ENCODE results near the gene WHRN. TPM values are rescaled to one million over a fixed set of nuclear protein-coding genes. Genes with fewer than 3 reads are reported as not detected.

WHRN gene
- total RNA-seq, 1 donor from 2014 or later, result 9.1 TPM

- no peak overlapping the region for H3K27ac ChIP-seq
These were observed 30.8 kb downstream of the WHRN start for GRCh38 chr9:114474425-114474824.

GRCh38 chr9:114473447-114473801 lies 31.8 kb downstream of the WHRN start:
- Histone ChIP-seq H3K36me3 (peaks cover 0 to 4% of the 10 kb centered on the region in 2 donors), H3K27ac (no peak overlapping the region)
- intact Hi-C loops (cut with DNase I), result no loop called here

More at GRCh38 chr9:114474425-114474824, 30.8 kb downstream of the WHRN start:
- Histone ChIP-seq H3K4me1 (no peaks in the 10 kb centered on the region), H3K36me3 (peaks cover 0 to 4% of the 10 kb centered on the region in 2 donors), H3K9me3 (no peaks in the 10 kb centered on the region), H3K4me3 (no peak overlapping the region), H3K27me3 (no peaks in the 10 kb centered on the region)
- intact Hi-C loops (cut with DNase I), result no loop called here
- no peak for DNase-seq (ENCODE audit: extremely low spot score in 2 of 2)
- no peak for TF ChIP-seq POLR2A (IDR thresholded peaks at IDR 0.05)
- no peak for TF ChIP-seq CTCF (IDR thresholded peaks at IDR 0.05)
- TF ChIP-seq POLR2AphosphoS5 (IDR thresholded peaks at IDR 0.05; ENCODE audit: insufficient read depth in 1 of 2, low read depth in 1 of 2), result no peak

GRCh38 chr9:114472765-114473446 lies 32.4 kb downstream of the WHRN start:
- Histone ChIP-seq H3K4me3 (no peak overlapping the region), H3K9me3 (no peaks in the 10 kb centered on the region), H3K27me3 (no peaks in the 10 kb centered on the region), H3K4me1 (no peaks in the 10 kb centered on the region), H3K36me3 (peaks cover 0 to 4% of the 10 kb centered on the region in 2 donors), H3K27ac (no peak overlapping the region)
- no peak for DNase-seq (ENCODE audit: extremely low spot score in 2 of 2)
- TF ChIP-seq POLR2AphosphoS5 (IDR thresholded peaks at IDR 0.05; ENCODE audit: insufficient read depth in 1 of 2, low read depth in 1 of 2) (no peak), CTCF (IDR thresholded peaks at IDR 0.05) (no peak), POLR2A (IDR thresholded peaks at IDR 0.05) (no peak)
- intact Hi-C loops (cut with DNase I), result no loop called here

More at GRCh38 chr9:114473447-114473801, 31.8 kb downstream of the WHRN start:
- H3K9me3 ChIP-seq, result no peaks in the 10 kb centered on the region
- H3K4me1 ChIP-seq, result no peaks in the 10 kb centered on the region
- TF ChIP-seq POLR2A (IDR thresholded peaks at IDR 0.05) (no peak), CTCF (IDR thresholded peaks at IDR 0.05) (no peak), POLR2AphosphoS5 (IDR thresholded peaks at IDR 0.05; ENCODE audit: insufficient read depth in 1 of 2, low read depth in 1 of 2) (no peak)
- DNase-seq (ENCODE audit: extremely low spot score in 2 of 2), result no peak
- no peak overlapping the region for H3K4me3 ChIP-seq
- H3K27me3 ChIP-seq, result no peaks in the 10 kb centered on the region

- intact Hi-C loops (cut with DNase I), result no loop called here
- no peaks in the 10 kb centered on the region for H3K27me3 ChIP-seq
These were observed 34.1 kb downstream of the WHRN start for GRCh38 chr9:114471157-114471556.

More at GRCh38 chr9:114471157-114471556, 34.1 kb downstream of the WHRN start:
- Histone ChIP-seq H3K9me3 (no peaks in the 10 kb centered on the region), H3K27ac (no peak overlapping the region), H3K36me3 (no peaks in the 10 kb centered on the region), H3K4me1 (no peaks in the 10 kb centered on the region), H3K4me3 (no peak overlapping the region)
- TF ChIP-seq CTCF (IDR thresholded peaks at IDR 0.05), result no peak
- no peak for TF ChIP-seq POLR2AphosphoS5 (IDR thresholded peaks at IDR 0.05; ENCODE audit: insufficient read depth in 1 of 2, low read depth in 1 of 2)
- TF ChIP-seq POLR2A (IDR thresholded peaks at IDR 0.05), result no peak
- no peak for DNase-seq (ENCODE audit: extremely low spot score in 2 of 2)
